Germinal center (tissue), 1 donor: Measurements from ENCODE around the gene GPR108.

ENCODE experiments used
- DNase-seq: peaks from one replicate; pipeline ENCODE4 v3.0.0; 2012; ENCODE audit warnings: mixed read lengths, low spot score

The GPR108 gene

GRCh38 chr19:6707011-6707657 is 30.2 kb downstream of the GPR108 start:
- DNase-seq = no peak

GRCh38 chr19:6706633-6706958 is 30.8 kb downstream of the GPR108 start:
- DNase-seq = no peak

- no peak for DNase-seq
Observed at GRCh38 chr19:6705931-6706632, 31.3 kb downstream of the GPR108 start.

- no peak for DNase-seq
Observed at GRCh38 chr19:6700586-6701316, 36.6 kb downstream of the GPR108 start.

GRCh38 chr19:6699935-6700334 is 37.4 kb downstream of the GPR108 start:
- no peak for DNase-seq

- no peak for DNase-seq
Observed at GRCh38 chr19:6697291-6697690, 40.1 kb downstream of the GPR108 start.

GRCh38 chr19:6696239-6696820 is 41.0 kb downstream of the GPR108 start:
- no peak for DNase-seq

- no peak for DNase-seq
Observed at GRCh38 chr19:6694147-6694815, 43.1 kb downstream of the GPR108 start.

- no peak for DNase-seq
Observed at GRCh38 chr19:6693681-6694080, 43.7 kb downstream of the GPR108 start.

- no peak for DNase-seq
Observed at GRCh38 chr19:6693056-6693471, 44.3 kb downstream of the GPR108 start.

- no peak for DNase-seq
Observed at GRCh38 chr19:6692027-6692426, 45.4 kb downstream of the GPR108 start.

- DNase-seq = no peak
Observed at GRCh38 chr19:6691342-6691741, 46.0 kb downstream of the GPR108 start.

- no peak for DNase-seq
Observed at GRCh38 chr19:6690160-6690885, 47.1 kb downstream of the GPR108 start.

- no peak for DNase-seq
Observed at GRCh38 chr19:6687114-6687513, 50.3 kb downstream of the GPR108 start.

- DNase-seq = no peak
Observed at GRCh38 chr19:6686628-6686975, 50.8 kb downstream of the GPR108 start.

- no peak for DNase-seq
Observed at GRCh38 chr19:6685962-6686627, 51.3 kb downstream of the GPR108 start.

- DNase-seq = no peak
Observed at GRCh38 chr19:6685482-6685881, 51.9 kb downstream of the GPR108 start.

GRCh38 chr19:6683971-6684370 is 53.4 kb downstream of the GPR108 start:
- DNase-seq = no peak

GRCh38 chr19:6682607-6683128 is 54.7 kb downstream of the GPR108 start:
- no peak for DNase-seq

- no peak for DNase-seq
Observed at GRCh38 chr19:6680141-6680540, 57.2 kb downstream of the GPR108 start.
